ENCODE measurements around the gene SYT14.

DNA sequence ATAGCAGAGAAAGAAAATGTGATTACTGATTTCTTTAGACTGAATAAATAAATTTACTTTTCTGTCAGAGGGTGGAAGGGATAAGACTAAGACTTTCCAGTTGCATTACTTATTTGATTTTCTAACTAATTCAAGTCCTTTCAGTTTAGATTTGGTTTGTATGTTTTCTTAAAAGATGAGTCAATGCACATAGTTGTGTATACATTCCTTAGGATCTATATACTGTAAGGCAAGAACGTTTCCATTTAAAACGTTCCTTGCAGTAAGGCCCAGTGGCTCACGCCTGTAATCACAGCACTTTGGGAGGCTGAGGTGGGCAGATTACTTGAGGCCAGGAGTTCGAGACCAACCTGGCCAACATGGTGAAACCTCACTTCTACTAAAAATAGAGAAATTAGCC is 280.0 kb downstream of the SYT14 start:
- TF ChIP-seq EP300 (conservative IDR thresholded peaks at IDR 0.05; ENCODE audit: poor library complexity, severe bottlenecking) (no peak), CTCF (IDR thresholded peaks at IDR 0.05; ENCODE audit: poor library complexity, severe bottlenecking) (no peak), POLR2AphosphoS5 (IDR thresholded peaks at IDR 0.05) (no peak), EZH2 (IDR thresholded peaks at IDR 0.05; ENCODE audit: borderline replicate concordance, insufficient read depth, low read length, poor library complexity, severe bottlenecking) (no peak), RAD21 (conservative IDR thresholded peaks at IDR 0.05) (no peak), REST (IDR thresholded peaks at IDR 0.05; ENCODE audit: borderline replicate concordance) (no peak)

Measured in neural cell (in vitro differentiated cells).